ENCODE measurements around the gene AIFM2.
"Not testable (repeated sequence)": the region's sequence is repeated elsewhere in the genome, so short reads cannot be mapped to it uniquely, and the experiment has no call there.

The AIFM2 gene

DNA sequence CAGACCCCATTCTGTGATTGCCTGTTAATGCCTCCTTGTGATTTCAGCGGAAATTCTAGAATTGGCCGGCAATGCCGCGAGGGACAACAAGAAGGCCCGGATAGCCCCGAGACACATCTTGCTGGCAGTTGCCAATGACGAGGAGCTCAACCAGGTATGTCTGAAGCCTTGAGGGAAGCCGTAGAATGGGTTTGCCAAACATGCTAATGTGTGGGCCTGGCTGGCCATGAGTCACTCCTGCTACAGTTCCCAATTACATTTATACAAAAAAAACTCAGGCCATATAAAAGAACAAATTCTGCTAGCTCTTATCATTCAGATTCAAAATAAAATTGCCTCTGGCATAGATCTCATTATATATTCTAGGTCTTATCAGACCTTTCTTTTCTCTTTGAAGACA, 42.6 kb downstream of the AIFM2 start:
- DNase-seq, result no peak

- no peak for DNase-seq
These were observed 44.3 kb downstream of the AIFM2 start for GRCh38 chr10:70088308-70088698.

DNA sequence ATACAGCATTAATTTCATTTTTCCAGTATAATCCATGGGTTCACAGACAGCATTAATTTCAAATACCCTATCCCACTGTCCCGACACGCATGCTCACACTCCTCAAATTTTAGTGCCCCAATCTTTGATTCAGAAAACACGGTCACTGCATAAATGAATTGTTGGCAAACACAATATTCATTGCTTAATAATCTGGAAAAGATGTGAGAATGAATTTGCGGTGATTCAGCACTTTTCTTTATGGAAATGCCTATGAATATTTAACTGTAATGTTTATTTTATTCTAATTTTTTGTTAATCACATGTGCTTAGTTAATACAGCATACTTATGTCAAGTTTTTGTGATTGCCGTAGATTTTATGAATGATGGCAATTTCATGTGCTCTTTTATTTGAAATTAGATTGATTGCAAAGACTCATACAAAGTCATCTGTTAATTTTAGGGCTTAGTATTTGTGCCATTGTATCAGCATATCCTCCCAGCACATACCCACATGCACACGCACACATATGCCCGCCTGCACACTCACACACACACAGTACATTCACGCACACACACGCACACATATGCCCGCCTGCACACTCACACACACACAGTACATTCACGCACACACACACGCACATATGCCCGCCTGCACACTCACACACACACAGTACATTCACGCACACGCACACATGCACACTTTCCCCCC, 44.9 kb downstream of the AIFM2 start:
- no peak for DNase-seq

DNA sequence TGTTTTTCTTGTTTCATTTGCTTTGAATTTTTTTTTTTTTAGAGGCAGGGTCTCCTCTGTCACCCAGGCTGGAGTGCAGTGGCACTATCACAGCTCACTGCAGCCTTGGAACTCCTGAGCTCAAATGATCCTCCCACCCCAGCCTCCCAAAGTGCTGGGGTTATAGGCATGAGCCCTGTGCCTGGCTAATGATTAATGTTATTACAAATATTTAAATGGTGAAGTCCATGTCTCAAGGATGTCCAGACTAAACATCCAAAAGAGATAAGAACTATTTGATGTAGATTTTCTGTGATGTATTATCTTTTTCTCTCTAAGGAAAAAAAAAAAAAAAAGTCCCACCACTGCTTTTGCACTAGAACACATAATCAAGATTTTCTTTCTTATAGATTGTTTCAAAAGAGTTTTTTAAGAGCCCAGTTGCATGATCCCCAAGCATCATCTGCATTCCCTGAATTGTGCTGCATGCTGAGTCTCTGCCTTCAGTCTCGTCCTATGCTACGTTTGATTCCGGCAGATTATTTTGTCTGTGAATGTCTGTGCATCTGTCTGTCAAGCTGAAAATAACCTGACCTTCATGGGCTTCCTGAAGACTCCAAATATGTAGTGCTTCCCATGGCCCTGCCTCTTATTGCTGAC, 46.5 kb downstream of the AIFM2 start:
- no peak for DNase-seq

DNA sequence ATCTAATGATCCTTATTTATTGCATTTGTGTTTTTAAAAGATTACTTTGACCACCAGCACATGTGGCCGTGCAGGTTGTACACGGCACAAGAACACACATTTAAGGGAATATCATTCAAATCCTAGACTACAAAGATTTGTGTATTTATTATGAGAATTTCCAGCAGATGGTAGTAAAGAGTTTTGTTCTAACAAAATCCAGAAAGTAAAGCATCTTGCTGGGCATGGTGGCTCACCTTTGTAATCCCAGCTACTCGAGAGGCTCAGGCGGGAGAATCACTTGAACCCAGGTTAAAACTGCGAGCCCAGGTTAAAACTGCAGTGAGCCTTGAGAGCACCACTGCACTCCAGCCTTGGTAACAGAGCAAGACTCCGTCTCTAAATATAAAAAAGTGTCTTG, 48.4 kb downstream of the AIFM2 start:
- no peak for DNase-seq

- not testable (repeated sequence) for DNase-seq
These were observed 51.8 kb downstream of the AIFM2 start for GRCh38 chr10:70080789-70081188.

DNA sequence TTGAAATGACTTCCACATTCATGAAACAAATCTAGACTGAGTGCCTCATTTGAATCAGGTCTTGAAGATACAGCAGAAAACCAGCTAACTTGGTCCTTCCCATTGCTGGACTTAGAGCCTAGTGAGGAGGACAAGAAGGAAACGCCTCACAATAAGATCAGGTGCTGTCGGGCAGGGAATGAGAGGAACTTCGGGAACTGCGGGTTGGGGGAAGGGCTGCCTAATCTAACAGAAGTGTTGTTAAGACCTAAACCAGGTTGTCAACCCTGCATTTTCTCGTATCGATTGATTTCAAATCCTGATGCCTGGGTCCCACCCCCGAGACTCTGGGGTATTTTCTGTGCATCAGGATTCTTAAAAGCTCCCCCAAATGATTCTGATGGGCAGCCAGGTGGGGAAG, 53.7 kb downstream of the AIFM2 start:
- DNase-seq, result no peak

DNA sequence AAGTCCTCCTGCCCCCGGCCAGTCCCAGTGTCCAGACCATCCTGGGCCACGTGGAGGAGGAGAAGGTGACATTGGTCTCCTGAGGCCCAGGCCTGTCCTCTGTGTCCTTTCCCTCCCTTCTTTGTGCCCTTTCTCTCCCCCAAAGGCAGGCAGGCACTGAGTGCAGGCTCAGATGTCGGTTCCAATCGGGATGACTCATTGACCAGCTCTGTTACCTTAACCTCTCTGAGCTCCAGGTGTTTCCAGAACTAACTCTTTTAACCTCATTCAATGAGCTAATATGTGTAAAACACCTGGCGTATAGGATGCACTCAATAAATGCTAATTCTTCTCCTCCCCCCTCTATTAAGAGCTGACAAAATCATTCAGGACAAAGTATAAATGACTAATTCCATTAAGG, 54.3 kb downstream of the AIFM2 start:
- no peak for DNase-seq

GRCh38 chr10:70074971-70075370, 57.7 kb downstream of the AIFM2 start:
- DNase-seq, result no peak

- DNase-seq, result no peak
These were observed 58.5 kb downstream of the AIFM2 start for GRCh38 chr10:70074165-70074564.

- DNase-seq, result no peak
These were observed 61.8 kb downstream of the AIFM2 start for GRCh38 chr10:70070834-70071233.

- no peak for DNase-seq
These were observed 63.3 kb downstream of the AIFM2 start for GRCh38 chr10:70069346-70069745.

DNA sequence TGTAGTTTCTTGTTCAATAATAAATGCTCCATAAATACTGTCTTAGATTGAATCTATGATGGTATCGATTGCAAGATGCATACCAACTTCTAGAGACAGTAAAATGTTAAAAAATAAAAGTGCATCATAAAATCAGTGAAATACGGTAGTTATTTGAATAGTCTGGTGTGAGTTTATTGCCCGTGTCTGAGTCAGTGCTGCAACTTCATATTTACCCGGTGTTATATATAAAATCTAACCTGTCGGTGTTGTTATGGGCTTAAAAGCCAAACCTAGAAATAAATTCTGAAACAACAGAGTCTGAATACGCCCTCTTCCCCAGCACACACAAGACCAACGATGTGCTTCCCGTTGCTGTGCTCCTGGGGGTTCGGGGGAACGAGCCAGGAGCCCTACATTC, 63.7 kb downstream of the AIFM2 start:
- no peak for DNase-seq

DNA sequence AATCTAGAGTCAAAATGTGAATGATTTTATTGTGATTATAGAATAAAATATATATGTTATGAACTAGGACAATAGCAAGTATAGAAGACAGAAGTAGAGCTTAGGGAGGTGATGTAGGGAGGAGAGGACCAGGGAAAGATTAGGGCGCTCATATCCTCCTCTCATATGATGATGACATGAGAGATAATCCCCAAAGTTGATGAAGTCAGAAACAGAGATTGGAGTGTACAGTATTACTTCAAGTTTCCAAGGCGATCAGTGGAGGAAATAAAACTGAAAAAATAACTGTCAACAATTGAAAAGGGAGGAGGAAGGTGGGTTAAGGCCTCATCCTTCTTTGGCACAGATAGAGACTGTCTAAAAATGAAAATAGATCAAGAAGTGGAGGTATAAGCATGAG, 65.0 kb downstream of the AIFM2 start:
- no peak for DNase-seq

DNA sequence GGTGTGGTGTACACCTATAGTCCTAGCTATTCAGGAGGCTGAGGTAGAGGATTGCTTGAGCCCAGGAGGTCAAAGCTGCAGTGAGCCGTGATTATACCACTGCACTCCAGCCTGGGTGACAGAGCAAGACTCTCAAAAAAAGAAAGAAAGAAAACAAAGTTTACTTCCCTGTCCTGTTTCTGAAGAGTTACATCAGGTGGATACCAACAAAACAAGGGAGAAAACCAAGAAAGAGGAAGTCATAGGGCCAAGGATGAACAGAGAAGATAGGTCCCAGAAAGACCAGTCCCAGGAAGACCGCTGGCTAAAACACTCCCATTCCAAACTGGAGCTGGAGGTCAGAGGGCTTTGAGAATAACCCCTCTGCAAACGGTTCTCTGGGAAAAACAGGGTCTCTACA, 66.4 kb downstream of the AIFM2 start:
- DNase-seq, result no peak

- DNase-seq, result no peak
These were observed 68.1 kb downstream of the AIFM2 start for GRCh38 chr10:70064486-70064885.

GRCh38 chr10:70063418-70064098, 69.1 kb downstream of the AIFM2 start:
- no peak for DNase-seq
